ENCODE measurements around the gene EFNB3.

Gene EFNB3

GRCh38 chr17:7754656-7755055, 49.7 kb downstream of the EFNB3 start:
- no peak for DNase-seq (ENCODE audit: low spot score)

GRCh38 chr17:7755095-7755890, 50.3 kb downstream of the EFNB3 start:
- DNase-seq (ENCODE audit: low spot score), result no peak
- no peak for TF ChIP-seq CTCF (IDR thresholded peaks at IDR 0.05; ENCODE audit: extremely low read depth, missing control alignments)

More at GRCh38 chr17:7754656-7755055, 49.7 kb downstream of the EFNB3 start:
- no peak for TF ChIP-seq CTCF (IDR thresholded peaks at IDR 0.05; ENCODE audit: extremely low read depth, missing control alignments)

GRCh38 chr17:7756968-7757367, 52.0 kb downstream of the EFNB3 start:
- TF ChIP-seq CTCF (IDR thresholded peaks at IDR 0.05; ENCODE audit: extremely low read depth, missing control alignments), result no peak
- DNase-seq (ENCODE audit: low spot score), result no peak
